ENCODE data around the gene IP6K3.

DNA sequence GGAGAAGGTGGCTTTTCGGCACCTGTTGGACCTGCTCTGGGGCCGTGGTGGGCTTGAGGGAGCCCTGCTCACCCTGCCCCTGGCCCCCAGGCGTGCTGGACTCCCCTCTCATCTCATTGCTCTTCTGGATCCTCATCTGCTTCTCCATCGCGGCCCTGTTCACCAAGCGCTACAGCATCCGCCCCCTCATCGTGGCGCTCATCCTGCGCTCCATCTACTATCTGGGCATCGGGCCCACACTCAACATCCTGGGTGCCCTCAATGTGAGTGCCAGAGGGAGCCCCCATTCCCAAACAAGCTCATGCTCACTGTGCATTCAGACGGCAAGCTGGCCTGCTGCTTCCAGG is 57.6 kb downstream of the IP6K3 start:
- no peak for TF ChIP-seq CTCF (IDR thresholded peaks at IDR 0.05; ENCODE audit: insufficient read depth, low read length)
- TF ChIP-seq, protein P1, sequence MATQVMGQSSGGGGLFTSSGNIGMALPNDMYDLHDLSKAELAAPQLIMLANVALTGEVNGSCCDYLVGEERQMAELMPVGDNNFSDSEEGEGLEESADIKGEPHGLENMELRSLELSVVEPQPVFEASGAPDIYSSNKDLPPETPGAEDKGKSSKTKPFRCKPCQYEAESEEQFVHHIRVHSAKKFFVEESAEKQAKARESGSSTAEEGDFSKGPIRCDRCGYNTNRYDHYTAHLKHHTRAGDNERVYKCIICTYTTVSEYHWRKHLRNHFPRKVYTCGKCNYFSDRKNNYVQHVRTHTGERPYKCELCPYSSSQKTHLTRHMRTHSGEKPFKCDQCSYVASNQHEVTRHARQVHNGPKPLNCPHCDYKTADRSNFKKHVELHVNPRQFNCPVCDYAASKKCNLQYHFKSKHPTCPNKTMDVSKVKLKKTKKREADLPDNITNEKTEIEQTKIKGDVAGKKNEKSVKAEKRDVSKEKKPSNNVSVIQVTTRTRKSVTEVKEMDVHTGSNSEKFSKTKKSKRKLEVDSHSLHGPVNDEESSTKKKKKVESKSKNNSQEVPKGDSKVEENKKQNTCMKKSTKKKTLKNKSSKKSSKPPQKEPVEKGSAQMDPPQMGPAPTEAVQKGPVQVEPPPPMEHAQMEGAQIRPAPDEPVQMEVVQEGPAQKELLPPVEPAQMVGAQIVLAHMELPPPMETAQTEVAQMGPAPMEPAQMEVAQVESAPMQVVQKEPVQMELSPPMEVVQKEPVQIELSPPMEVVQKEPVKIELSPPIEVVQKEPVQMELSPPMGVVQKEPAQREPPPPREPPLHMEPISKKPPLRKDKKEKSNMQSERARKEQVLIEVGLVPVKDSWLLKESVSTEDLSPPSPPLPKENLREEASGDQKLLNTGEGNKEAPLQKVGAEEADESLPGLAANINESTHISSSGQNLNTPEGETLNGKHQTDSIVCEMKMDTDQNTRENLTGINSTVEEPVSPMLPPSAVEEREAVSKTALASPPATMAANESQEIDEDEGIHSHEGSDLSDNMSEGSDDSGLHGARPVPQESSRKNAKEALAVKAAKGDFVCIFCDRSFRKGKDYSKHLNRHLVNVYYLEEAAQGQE (IDR thresholded peaks at IDR 0.05; ENCODE audit: insufficient replicate concordance, low read depth), result no peak
- TF ChIP-seq POLR2AphosphoS5 (IDR thresholded peaks at IDR 0.05; ENCODE audit: low read depth), result no peak
- TF ChIP-seq GABPA (IDR thresholded peaks at IDR 0.05; ENCODE audit: low read depth), result no peak

All from HL-60 (cell line).